Measurements from ENCODE around the gene ANKLE1. TPM values are rescaled to one million over a fixed set of nuclear protein-coding genes. Genes with fewer than 3 reads are reported as not detected.
"Not testable (repeated sequence)": the region's sequence is repeated elsewhere in the genome, so short reads cannot be mapped to it uniquely, and the experiment has no call there.

The ANKLE1 gene
- total RNA-seq, 1 donor from 2014 or later, result 0.23 TPM

DNA sequence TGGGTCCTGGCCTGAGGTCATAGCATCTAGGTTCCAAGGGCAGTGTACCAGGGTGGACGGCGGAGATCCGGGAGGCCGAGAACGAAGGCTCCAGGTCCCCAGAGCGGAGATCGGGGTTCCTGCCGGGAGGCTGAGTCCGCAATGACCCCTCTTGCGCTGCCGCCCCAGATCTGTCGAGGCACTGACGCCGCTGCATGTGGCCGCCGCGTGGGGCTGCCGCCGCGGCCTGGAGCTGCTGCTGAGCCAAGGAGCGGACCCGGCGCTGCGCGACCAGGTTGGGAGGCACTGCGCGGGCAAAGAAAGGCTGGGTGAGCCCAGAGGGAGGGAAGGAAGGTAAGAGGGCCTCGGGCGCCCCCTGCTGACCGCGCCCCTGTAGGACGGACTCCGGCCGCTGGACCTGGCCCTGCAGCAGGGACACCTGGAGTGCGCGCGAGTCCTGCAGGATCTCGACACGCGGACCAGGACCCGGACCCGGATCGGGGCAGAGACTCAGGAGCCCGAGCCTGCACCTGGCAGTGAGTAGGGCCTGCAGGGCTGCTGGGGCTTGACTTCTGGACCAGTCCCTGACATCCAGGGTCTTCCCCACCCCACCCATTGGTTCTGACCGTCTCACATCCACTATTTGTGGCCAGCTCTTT lies 906 bp downstream of the ANKLE1 start:
- peak; percentile 85 for DNase-seq (ENCODE audit: low spot score)

DNA sequence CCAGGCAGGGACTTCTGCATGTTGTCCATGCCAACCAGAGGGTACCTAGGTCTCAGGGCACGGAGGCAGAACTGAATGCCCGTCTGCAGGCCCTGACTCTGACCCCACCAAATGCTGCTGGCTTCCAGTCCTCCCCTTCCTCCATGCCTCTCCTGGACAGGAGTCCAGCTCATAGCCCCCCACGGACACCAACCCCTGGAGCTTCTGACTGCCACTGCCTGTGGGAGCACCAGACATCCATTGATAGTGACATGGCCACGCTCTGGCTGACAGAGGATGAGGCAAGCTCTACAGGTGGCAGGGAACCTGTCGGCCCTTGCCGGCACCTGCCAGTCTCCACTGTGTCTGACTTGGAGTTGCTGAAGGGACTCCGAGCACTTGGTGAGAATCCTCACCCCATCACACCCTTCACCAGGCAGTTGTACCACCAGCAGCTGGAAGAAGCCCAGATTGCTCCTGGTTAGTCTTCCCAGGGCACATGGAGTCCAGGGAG lies 1.8 kb downstream of the ANKLE1 start:
- DNase-seq (ENCODE audit: low spot score), result no peak

DNA sequence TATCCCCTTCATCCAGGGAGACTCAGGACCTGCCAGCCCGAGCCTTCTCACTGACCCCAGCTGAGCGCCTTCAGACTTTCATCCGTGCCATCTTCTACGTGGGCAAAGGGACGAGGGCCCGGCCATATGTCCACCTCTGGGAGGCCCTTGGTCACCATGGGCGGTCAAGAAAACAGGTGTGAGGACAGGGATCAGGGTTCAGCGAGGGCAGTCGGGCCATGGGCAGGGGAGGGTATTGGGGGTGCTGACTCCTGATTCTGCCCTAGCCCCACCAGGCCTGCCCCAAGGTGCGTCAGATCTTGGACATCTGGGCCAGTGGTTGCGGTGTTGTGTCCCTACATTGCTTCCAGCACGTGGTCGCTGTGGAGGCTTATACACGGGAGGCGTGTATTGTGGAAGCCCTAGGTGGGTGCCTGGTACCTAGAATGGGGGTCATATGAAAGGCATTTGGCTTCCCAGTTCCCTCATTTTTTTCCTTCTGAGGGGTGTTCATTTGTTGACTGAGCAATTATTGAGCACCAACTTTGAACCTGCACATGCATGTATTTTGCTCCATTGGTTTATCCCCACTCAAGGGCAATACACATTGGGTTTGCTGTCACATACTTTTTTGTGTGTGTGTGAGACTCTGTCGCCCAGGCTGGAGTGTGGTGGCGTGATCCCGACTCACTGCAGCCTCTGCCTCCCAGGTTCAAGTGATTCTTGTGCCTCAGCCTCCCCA lies 3.9 kb downstream of the ANKLE1 start:
- no peak for DNase-seq (ENCODE audit: low spot score)

DNA sequence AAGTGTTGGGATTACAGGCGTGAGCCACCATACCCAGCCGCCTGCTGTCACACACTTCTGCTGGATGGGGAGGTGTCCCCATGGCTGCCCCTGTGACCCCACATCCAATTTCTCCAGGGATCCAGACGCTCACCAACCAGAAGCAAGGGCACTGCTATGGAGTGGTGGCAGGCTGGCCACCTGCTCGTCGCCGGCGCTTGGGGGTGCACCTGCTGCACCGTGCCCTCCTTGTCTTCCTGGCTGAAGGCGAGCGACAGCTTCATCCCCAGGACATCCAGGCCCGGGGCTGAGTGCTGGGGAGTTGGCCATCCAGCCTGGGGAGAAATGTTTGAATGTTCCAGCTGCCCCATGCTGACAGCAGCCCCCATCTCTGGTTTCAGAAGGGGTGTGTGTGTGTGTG lies 4.6 kb downstream of the ANKLE1 start:
- DNase-seq (ENCODE audit: low spot score), result no peak

DNA sequence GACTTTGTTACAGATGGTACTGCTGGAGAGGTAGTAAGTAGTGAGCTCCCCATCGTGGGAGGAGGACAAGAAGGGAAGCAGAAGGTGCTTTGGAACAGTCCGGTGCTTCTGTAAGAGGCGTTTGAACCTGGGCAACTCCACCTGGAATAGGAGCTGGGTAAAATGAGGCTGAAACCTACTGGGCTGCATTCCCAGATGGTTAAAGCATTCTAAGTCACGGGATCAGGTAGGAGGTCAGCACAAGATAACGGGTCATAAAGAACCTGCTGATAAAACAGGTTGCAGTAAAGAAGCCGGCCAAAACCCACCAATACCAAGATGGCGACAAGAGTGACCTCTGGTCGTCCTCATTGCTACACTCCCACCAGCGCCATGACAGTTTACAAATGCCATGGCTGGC lies 5.1 kb downstream of the ANKLE1 start:
- DNase-seq (ENCODE audit: low spot score), result no peak

DNA sequence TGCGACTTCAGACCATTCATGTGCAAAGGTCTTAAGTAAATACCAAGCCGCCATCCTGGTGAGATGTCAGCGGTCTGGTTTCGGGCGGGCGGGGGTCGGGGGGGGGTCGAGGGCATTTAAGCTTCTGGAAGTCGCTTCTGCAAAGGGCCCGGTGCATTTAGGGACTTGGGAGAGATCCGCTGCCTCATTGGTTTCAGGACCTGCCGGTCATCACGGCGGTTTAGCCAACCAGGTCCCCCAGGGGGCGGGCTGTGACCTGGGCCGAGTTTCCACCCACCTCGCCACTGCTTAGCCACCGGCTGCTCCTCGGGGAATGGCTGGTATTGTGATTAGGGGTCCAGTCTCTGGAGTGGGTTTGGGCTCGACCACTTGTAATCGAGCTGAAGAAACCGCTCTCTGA lies 7.8 kb downstream of the ANKLE1 start:
- no peak for DNase-seq (ENCODE audit: low spot score)

DNA sequence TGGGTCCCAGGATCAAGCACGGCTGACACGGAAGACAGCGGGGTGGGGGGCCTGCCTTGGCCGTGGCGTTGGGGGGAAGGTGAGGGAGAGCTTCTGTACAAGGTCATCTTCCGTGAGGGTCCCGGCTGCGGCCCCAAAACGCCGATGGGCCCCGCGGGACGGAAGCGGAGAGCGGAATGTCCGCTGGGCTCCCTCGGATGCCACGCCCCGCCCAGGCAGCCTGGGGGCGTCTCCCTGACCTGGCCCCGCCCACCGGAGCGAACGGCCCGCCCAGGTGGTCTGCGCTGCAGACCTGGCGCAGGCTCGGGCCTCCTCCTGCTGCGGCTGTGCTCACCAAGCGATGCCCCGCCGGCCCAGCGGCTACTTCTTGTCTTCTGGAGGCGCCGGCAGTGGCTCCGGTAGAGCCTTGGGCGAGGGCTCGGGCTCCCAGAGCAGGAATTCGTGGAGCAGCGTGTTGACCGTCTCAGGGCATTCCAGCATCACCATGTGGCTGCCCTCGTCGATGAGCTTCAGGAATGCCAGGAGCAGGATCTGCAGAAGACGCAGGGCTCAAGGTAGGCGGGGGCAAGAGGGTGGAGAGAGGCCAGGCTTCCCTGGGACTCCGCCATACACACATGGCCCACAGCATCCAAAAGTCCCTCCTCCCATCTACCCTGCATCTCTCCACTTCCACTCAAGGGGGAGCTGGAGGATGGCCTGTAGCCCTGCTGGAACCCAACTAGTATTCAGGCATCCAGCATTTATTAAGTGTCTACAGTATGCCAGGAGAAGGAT lies 10.8 kb downstream of the ANKLE1 start:
- peak; percentile 80 for DNase-seq (ENCODE audit: low spot score)

DNA sequence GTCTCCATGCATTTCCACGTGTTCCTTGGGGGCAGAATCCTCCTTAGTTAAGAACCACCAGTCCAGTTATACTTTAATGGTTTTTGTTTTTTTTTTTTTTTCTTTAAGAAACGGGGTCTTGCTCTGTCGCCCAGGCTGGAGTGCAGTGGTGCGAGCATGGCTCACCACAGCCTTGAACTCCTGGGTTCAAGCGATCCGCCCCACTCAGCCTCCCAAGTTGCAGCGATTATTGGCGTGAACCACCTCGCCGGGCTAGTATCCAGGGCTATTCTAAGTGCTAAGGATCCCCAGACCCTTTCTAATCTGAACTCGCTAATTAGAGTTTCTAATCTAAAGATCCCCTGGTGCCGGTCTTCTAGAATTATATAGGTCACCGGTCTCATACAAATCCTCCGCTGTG lies 11.9 kb downstream of the ANKLE1 start:
- DNase-seq (ENCODE audit: low spot score), result no peak

DNA sequence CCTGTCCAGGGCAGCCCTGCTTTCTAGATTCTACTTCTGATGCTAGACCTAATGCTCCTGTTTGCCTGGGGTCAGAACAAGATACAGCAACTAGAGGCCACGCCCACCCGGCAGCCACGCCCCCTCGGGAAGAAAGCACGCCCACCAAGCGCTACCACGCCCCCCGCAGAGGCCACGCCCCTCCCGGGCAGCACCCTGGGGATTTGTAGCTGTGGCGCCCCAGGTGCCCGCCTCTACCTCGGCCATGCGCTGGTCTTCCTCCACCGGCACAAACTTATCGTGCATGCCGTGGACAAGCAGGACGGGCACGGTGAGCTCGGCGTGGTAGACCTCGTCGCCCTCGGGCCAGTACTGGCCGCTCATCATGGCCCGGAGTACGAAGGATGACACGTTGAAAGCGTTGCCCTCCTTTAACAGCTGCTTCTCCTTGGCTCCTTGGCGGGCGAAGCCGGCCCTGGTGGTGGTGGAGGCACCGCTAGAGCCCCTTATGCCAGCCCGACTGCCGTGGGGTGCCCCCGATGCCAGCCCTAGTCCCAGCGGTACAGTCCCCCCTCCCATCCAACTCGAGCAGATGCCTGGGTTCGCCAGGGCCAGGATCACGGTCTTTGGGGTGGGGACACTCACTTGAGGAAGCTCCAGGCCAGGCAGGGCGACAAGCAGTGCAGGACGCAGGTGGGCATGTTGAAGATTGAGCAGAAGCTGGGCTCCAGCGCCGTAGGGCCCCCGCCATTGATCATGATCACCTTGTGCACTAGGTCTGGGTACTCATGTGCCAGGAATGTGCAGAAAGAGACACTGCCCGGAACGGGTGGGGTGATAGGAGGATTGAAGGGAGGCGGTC lies 12.6 kb downstream of the ANKLE1 start:
- no peak for DNase-seq (ENCODE audit: low spot score)

DNA sequence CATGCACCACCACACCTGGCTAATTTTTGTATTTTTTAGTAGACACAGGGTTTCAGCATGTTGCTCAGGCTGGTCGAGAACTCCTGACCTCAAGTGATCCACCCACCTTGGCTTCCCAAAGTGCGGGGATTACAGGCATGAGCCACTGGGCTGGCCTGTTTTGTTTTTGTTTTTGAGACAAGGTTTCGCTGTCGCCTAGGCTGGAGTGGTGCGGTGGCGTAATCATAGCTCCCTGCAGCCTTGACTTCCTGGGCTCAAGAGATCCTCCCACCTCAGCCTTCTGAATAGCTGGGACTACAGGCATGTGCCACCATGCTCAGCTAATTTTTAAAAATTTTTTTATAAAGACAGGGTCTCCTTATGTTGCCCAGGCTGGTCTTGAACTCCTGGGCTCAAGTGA lies 13.8 kb downstream of the ANKLE1 start:
- not testable (repeated sequence) for DNase-seq (ENCODE audit: low spot score)

DNA sequence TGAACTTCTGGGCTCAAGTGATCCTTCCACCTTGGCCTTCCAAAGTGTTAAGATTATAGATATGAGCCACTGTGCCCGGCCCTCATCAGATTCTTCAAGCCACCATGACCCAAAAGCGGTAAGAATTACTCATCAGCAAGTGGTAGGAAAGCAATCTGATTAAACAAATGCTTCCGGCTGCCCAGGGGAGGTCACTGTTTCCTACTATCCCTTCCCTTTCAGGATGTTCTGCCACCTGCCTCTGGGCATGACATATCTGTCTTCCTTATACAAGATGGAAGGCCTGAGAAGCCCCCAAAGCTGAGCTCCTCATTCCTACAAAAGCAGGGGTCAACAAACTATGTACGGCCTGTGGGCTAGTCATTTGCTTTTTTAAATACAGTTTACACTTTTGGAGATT lies 14.6 kb downstream of the ANKLE1 start:
- DNase-seq (ENCODE audit: low spot score), result no peak

DNA sequence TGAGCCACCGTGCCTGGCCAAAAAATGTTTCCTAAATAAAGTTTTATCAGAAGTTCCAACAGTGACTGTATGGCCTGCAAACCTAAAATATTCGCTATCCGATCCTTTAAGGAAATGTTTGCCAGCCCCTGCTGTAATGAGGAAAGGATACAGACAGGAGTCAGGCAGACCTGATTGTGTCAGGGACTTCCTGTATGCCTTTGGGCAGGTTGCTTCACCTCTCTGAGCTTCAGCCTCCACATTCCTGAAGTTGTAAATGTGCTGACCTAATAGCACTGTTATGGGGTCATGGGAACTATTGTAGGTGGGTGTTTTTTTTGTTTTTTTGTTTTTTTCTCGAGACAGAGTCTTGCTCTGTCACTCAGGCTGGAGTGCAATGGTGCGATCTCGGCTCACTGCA lies 15.3 kb downstream of the ANKLE1 start:
- no peak for DNase-seq (ENCODE audit: low spot score)

DNA sequence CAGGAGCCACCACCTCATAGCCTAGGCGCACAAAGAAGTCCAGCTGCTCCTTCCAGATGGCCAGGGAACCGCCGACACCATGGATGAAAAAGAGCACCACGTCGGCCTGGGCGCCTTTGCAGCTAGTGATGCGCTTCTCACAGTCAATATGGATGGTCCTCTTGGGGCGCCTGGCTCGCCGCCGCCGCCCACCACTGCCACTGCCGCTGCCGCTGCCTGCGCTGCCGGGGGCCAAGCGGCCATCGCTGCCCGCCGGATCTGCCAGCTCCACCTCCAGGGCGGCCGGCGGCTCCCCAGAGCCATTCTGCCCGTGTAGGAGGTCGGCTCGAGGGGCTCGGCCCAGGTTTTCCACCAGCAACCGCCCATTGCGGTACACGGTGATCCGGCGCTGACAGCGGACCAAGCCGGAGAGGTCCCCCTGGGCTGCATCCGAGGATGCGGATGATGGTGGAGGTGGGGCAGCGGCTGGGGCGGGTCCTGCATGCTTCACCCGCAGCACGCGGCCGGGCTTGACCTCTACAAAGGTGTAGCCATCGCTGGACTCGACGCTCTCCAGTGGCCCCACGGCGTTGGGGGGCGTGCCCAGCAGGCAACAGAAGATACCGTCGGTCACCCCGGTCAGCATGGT lies 19.4 kb downstream of the ANKLE1 start:
- no peak for DNase-seq (ENCODE audit: low spot score)

DNA sequence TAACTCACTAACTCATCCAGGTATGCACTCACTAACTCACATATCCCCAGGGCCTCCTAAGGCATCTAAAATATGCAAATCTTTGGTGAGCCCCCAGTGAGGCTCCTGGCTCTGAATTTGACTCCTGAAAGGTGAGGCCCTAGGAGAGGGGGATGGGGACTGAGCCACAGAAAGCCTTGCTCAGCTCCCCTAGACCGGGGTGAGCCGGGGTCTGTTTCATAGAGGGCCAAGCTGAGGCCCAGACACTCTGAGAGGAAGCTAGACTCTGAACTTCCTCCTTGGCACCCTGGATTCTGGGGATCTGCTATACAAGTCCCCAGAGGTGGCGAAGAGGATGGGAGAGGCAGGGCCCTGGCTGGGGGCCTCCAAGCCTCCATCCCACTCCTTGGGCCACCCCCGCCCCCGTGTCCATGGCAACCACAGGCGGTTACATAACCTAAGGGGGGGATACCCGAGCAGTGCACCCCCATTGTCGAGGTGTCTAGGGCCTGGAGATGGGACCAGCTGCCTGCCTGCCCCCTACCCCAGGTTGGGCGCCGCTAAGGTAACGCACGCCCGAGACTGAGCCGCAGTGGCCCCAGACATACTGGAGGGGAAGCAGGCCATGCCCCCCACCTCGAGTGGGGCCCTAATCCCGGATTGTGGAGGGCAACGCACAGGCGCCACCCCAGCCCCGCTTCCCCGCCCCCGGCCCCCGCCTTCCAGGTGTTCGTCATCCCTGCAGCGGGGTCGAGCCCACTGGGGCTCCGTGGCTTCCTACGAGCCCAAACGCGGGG lies 20.9 kb downstream of the ANKLE1 start:
- DNase-seq (ENCODE audit: low spot score), result no peak

DNA sequence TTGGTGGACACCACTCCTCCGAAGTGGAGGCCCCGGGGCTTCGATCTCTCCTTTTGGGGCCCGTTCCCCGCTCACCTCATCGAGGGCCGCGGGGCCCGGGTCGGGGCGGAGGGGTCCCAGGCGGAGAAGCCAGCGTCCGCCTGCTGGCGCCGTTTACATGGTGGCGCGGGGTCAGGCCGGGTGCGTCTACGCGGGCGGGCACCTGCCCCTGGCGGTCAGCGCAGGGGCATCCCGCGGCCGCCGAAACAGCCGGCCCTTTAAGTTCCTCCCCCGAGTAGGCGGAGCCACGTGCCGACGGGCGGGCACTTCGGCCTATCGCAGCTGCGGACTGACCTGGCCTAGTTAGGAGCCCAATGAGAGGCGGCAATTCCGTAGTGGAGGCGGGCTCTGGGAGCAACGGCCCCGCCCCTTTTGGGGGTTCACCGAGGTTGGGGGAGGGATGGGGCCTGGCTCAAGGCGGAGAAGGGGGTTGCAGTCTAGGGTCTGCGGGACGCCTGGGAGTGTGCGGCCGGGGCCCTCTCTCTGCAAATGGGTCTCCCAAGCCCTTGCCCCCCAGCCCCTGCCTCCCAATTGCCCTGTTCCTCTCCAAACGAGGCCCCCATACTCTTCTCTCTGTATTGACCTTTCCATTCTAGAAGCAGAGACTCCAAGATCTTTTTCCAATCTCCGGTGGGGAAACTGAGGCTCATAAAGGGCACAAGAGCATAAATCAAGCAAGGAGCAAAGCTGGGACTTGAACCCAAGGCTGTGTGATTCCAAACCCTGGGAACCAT lies 21.7 kb downstream of the ANKLE1 start, which contains the start of gene ABHD8:
Gene ABHD8, minus strand, starts transcription at position 259 of the 773 bp plus-strand sequence. CDS start 1,809 bp downstream, outside the sequence.
- DNase-seq (ENCODE audit: low spot score), result peak; percentile 98

DNA sequence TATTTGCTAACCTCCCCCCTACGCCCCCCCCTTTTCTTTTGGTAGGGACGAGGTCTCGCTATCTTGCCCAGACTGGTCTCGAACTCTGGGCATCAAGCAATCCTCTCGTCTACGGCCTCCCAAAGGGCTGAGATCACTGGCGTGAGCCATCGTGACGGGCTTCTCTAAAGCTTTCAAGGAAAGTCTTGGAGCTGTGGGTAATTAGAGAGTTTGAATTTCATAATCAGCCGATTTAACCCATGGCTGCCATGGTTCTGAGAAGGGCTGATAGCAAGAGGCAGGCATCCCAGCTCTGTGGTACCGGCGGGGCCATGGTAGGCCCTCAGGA lies 22.2 kb downstream of the ANKLE1 start:
- DNase-seq (ENCODE audit: low spot score), result no peak

DNA sequence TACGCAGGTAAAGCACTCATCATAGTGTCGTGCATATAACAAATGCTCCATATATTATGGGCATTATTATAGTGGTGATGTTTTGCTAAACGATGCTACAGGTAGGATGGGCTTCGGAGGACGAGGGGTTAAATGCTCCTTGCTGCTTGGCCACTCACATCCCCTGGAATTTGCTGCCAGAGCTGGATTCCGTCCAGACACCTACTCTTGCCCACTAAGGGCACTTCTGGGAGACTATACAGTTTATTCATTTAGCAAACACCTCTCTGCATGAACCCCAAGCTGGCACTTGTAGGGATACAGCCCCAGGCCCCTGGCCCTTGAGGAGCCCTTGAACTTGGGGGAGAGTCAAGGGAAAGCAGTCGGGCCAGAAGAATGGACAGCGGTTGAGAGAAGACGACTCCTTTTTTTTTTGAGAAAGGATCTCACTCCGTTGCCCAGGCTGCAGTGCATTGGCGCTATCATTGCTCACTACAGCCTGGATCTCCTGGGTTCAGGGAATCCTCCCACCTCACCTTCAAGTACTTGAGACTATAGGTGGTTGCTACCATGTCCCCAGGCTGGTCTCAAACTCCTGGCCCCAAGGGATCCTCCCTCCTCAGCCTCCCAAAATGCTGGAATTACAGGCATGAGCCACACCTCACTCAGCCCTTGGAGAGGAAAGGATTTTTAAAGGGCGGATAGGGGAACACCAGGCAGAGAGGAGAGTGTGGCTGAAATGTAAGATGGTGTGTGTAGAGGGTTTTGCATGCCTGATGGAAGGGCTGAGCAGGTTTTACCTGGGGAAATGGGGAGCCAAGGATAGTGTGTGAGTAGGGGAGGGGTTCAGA lies 22.9 kb downstream of the ANKLE1 start:
- DNase-seq (ENCODE audit: low spot score), result no peak

DNA sequence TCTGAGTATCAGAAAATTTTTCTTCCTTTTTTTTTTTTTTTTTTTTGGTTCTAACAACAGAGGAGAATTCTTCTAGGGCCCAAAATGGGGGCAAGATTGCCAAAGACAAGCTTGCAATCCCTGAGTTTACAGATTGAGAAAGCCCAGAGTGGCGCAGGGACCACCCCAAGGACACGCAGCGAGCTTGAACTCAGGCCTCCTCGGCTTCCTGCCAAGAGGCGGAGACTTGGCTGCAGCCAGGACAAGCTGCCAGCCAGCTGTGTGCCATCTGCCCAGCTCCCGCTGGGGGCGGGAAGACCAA lies 23.5 kb downstream of the ANKLE1 start:
- no peak for DNase-seq (ENCODE audit: low spot score)

All from ureter (tissue), 1 donor.